ENCODE measurements around the gene SZT2.

- TF ChIP-seq SIN3A (IDR thresholded peaks at IDR 0.05; ENCODE audit: borderline replicate concordance, insufficient read depth, low read length): no peak
- TF ChIP-seq TAF1 (IDR thresholded peaks at IDR 0.05; ENCODE audit: borderline replicate concordance, insufficient read depth, low read length): no peak
- TF ChIP-seq POLR2AphosphoS5 (IDR thresholded peaks at IDR 0.05; ENCODE audit: low read depth, low read length): no peak
- TF ChIP-seq REST (IDR thresholded peaks at IDR 0.05; ENCODE audit: insufficient read depth in 1 of 2, low read depth in 2 of 2, low read length in 2 of 2): no peak
- TF ChIP-seq FOXP2 (optimal IDR thresholded peaks at IDR 0.05; ENCODE audit: borderline replicate concordance, extremely low read depth, extremely low read length, insufficient read depth): no peak
These were observed 22.4 kb upstream of the SZT2 start for GRCh38 chr1:43367026-43367903.
